H9 (cell line): ENCODE data around the gene WRAP73. TPM values are rescaled to one million over a fixed set of nuclear protein-coding genes. Genes with fewer than 3 reads are reported as not detected.
A peak's percentile ranks its signal among the peaks of the same experiment; 100 is the strongest.

ENCODE experiments used
- DNase-seq: peaks from one replicate; pipeline ENCODE4 v3.0.0-alpha.2; 2017
- H2AFZ ChIP-seq: one replicate; pipeline ENCODE4 v1.6.1; 2013; ENCODE audit warnings: mild to moderate bottlenecking, low read length, control low read depth, moderate library complexity
- H2AK5ac ChIP-seq: 2 replicates; pipeline ENCODE4 v1.6.1; 2013; ENCODE audit warnings: low read length, control low read depth, mixed read lengths; ENCODE audit not compliant: insufficient read length
- H2BK120ac ChIP-seq: one replicate; pipeline ENCODE4 v1.6.1; 2013; ENCODE audit warnings: low read depth, mild to moderate bottlenecking, low read length, control low read depth, inconsistent platforms; ENCODE audit not compliant: poor library complexity, severe bottlenecking
- H2BK12ac ChIP-seq: 2 replicates; pipeline ENCODE4 v1.6.1; 2013; ENCODE audit warnings: low read length, control low read depth, mixed read lengths, low read depth; ENCODE audit not compliant: insufficient read length
- H2BK15ac ChIP-seq: 2 replicates; pipeline ENCODE4 v1.6.1; 2013; ENCODE audit warnings: low read depth, low read length, control low read depth
- H2BK20ac ChIP-seq: one replicate; pipeline ENCODE4 v1.6.1; 2013; ENCODE audit warnings: low read depth, mild to moderate bottlenecking, low read length, control low read depth, inconsistent platforms; ENCODE audit not compliant: poor library complexity, severe bottlenecking
- H2BK5ac ChIP-seq: 2 replicates; pipeline ENCODE4 v1.6.1; 2013; ENCODE audit warnings: low read length, control low read depth, mixed read lengths; ENCODE audit not compliant: insufficient read length
- H3K14ac ChIP-seq: 2 replicates; pipeline ENCODE4 v1.6.1; 2013; ENCODE audit warnings: low read length, control low read depth; ENCODE audit not compliant: insufficient read depth
- H3K18ac ChIP-seq: 2 replicates; pipeline ENCODE4 v1.6.1; 2013; ENCODE audit warnings: low read depth, mild to moderate bottlenecking, mixed read lengths, low read length, control low read depth; ENCODE audit not compliant: insufficient read length
- H3K23ac ChIP-seq: 2 replicates; pipeline ENCODE4 v1.6.1; 2013; ENCODE audit warnings: low read length, control low read depth, mixed read lengths, low read depth; ENCODE audit not compliant: insufficient read length
- H3K23me2 ChIP-seq: 2 replicates; pipeline ENCODE4 v1.6.1; 2013; ENCODE audit warnings: low read depth, mild to moderate bottlenecking, mixed read lengths, low read length, control low read depth; ENCODE audit not compliant: insufficient read length, poor library complexity, severe bottlenecking
- H3K27ac ChIP-seq: 2 replicates; pipeline ENCODE4 v1.5.1; 2013; ENCODE audit warnings: low read length, control low read depth, mixed read lengths, low read depth; ENCODE audit not compliant: insufficient read length
- H3K27me3 ChIP-seq: 2 replicates; pipeline ENCODE4 v1.6.1; 2013; ENCODE audit warnings: low read length, control low read depth, inconsistent platforms; ENCODE audit not compliant: insufficient read depth
- H3K4ac ChIP-seq: 2 replicates; pipeline ENCODE4 v1.6.1; 2013; ENCODE audit warnings: low read depth, mild to moderate bottlenecking, control low read depth, inconsistent platforms, low read length, moderate library complexity
- H3K4me1 ChIP-seq: 2 replicates; pipeline ENCODE4 v1.6.1; 2013; ENCODE audit warnings: low read length, control low read depth, inconsistent platforms; ENCODE audit not compliant: insufficient read depth
- H3K4me2 ChIP-seq: 2 replicates; pipeline ENCODE4 v1.6.1; 2013; ENCODE audit warnings: low read length, control low read depth, mixed read lengths; ENCODE audit not compliant: insufficient read length, insufficient read depth
- H3K56ac ChIP-seq: 2 replicates; pipeline ENCODE4 v1.6.1; 2013; ENCODE audit warnings: low read depth, mild to moderate bottlenecking, mixed read lengths, low read length, control low read depth; ENCODE audit not compliant: insufficient read length
- H3K79me1 ChIP-seq: 2 replicates; pipeline ENCODE4 v1.6.1; 2013; ENCODE audit warnings: low read depth, mild to moderate bottlenecking, moderate library complexity, low read length, control low read depth, inconsistent platforms; ENCODE audit not compliant: insufficient read depth, poor library complexity, severe bottlenecking
- H3K79me2 ChIP-seq: 2 replicates; pipeline ENCODE4 v1.6.1; 2013; ENCODE audit warnings: low read length, control low read depth, inconsistent platforms; ENCODE audit not compliant: insufficient read depth
- H3K9ac ChIP-seq: 2 replicates; pipeline ENCODE4 v1.6.1; 2013; ENCODE audit warnings: low read length, control low read depth, mixed read lengths; ENCODE audit not compliant: insufficient read length; ENCODE audit errors: extremely low read depth
- H3K9me3 ChIP-seq: one replicate; pipeline ENCODE4 v1.6.1; 2013; ENCODE audit warnings: low read depth, low read length, inconsistent platforms; ENCODE audit not compliant: control insufficient read depth
- H3T11ph ChIP-seq: one replicate; pipeline ENCODE4 v1.6.1; 2013; ENCODE audit warnings: mild to moderate bottlenecking, low read length, control low read depth, inconsistent platforms
- H4K20me1 ChIP-seq: one replicate; pipeline ENCODE4 v1.6.1; 2013; ENCODE audit not compliant: control insufficient read depth, insufficient read length, insufficient read depth
- H4K5ac ChIP-seq: 2 replicates; pipeline ENCODE4 v1.6.1; 2013; ENCODE audit warnings: low read depth, mild to moderate bottlenecking, mixed read lengths, low read length, control low read depth; ENCODE audit not compliant: insufficient read length
- H4K8ac ChIP-seq: replicated peaks from 2 replicates; pipeline ENCODE4 v1.6.1; 2013; ENCODE audit warnings: low read length, control low read depth, mixed read lengths, low read depth; ENCODE audit not compliant: insufficient read length
- H4K91ac ChIP-seq: 2 replicates; pipeline ENCODE4 v1.6.1; 2013; ENCODE audit warnings: low read depth, mild to moderate bottlenecking, moderate library complexity, mixed read lengths, low read length, control low read depth; ENCODE audit not compliant: insufficient read length
- H3K27ac Mint-ChIP-seq, 3 experiments: 2 replicates in 2 of 3; 3 replicates in 1 of 3; pipeline ENCODE4 v1.8.0; 2020 to 2021; ENCODE audit warnings: mixed read lengths in 3 of 3, mild to moderate bottlenecking in 1 of 3, moderate library complexity in 1 of 3
- H3K27me3 Mint-ChIP-seq: 2 replicates; pipeline ENCODE4 v1.8.0; 2021; ENCODE audit warnings: low read depth, mild to moderate bottlenecking, moderate library complexity, mixed read lengths
- H3K36me3 Mint-ChIP-seq, 3 experiments: 2 replicates in 2 of 3; 3 replicates in 1 of 3; pipeline ENCODE4 v1.8.0; 2020 to 2021; ENCODE audit warnings: low read depth in 3 of 3, mixed read lengths in 3 of 3; ENCODE audit not compliant: insufficient read depth in 1 of 3
- H3K4me1 Mint-ChIP-seq, 2 experiments: 2 replicates each; pipeline ENCODE4 v1.8.0; 2020; ENCODE audit warnings: mixed read lengths in 2 of 2
- H3K4me3 Mint-ChIP-seq, 2 experiments: 2 replicates in 1 of 2; 3 replicates in 1 of 2; pipeline ENCODE4 v1.8.0; 2020 to 2021; ENCODE audit warnings: mild to moderate bottlenecking in 2 of 2, mixed read lengths in 2 of 2, moderate library complexity in 1 of 2
- H3K9me3 Mint-ChIP-seq, 2 experiments: 2 replicates in 1 of 2; 3 replicates in 1 of 2; pipeline ENCODE4 v1.8.0; 2020; ENCODE audit warnings: mild to moderate bottlenecking in 2 of 2, mixed read lengths in 2 of 2, moderate library complexity in 1 of 2
- WGBS: extraction: QIAGEN DNeasy Blood & Tissue Kit; methylation state at CpG from one replicate; pipeline ENCODE4 v1.1.7; 2013; ENCODE audit warnings: missing lambda C conversion rate, low lambda C conversion rate, mixed read lengths; ENCODE audit not compliant: insufficient read length; ENCODE audit errors: extremely low coverage; 5-methylcytosine and 5-hydroxymethylcytosine counted together
- total RNA-seq: library from RNA; stranded (reverse); gene quantifications from 2 replicates; pipeline ENCODE4 v1.2.1, GENCODE V29; 2021
- TF ChIP-seq, protein P1 (sequence below): fragments of 200-600 bp; sonication (generic); conservative IDR thresholded peaks from 3 replicates; pipeline ENCODE4 v1.8.0; 2021; ENCODE audit warnings: antibody characterized with exemption, mild to moderate bottlenecking

WRAP73 gene
- total RNA-seq, 1 experiment from 2014 or later, result 28.4 TPM

- H3K4me3 Mint-ChIP-seq, result peak overlapping the region; percentile 87 to 92
- DNase-seq, result no peak
- H3K36me3 Mint-ChIP-seq, result peaks cover 3 to 28% (median 27%) of the 10 kb centered on the region in 3 experiments; a peak in 5 of 7 replicates
- whole genome bisulfite sequencing, result no CpG with 5 or more reads among the region's 71 CpGs
- Histone ChIP-seq H3K4ac (no peak overlapping the region), H2BK12ac (no peak overlapping the region), H3K27ac (no peak overlapping the region), H3K27me3 (no peaks in the 10 kb centered on the region), H3K18ac (no peak overlapping the region), H2BK120ac (no peak overlapping the region), H3K14ac (no peak overlapping the region; the same call in 1 of the 2 replicates), H3K4me2 (peak overlapping the region; percentile 42), H3K4me1 (no peaks in the 10 kb centered on the region), H3K79me1 (no peaks in the 10 kb centered on the region), H3K9me3 (no peaks in the 10 kb centered on the region), H3K56ac (no peak overlapping the region), H2BK15ac (no peak overlapping the region), H4K20me1 (no peaks in the 10 kb centered on the region), H2AFZ (no peak overlapping the region), H3K23me2 (peaks cover 9% of the 10 kb centered on the region), H3K79me2 (no peaks in the 10 kb centered on the region), H4K8ac (no peak overlapping the region), H4K91ac (no peak overlapping the region), H4K5ac (no peak overlapping the region), H2AK5ac (no peak overlapping the region), H3K9ac (peak overlapping the region; percentile 48), H2BK20ac (no peak overlapping the region), H3K23ac (no peak overlapping the region), H3T11ph (no peak overlapping the region), H2BK5ac (no peak overlapping the region)
- peaks cover 13% of the 10 kb centered on the region for H3K27me3 Mint-ChIP-seq
- no peak overlapping the region for H3K27ac Mint-ChIP-seq
- H3K4me1 Mint-ChIP-seq, result peaks cover 11% of the 10 kb centered on the region in 2 experiments
- TF ChIP-seq, protein P1, sequence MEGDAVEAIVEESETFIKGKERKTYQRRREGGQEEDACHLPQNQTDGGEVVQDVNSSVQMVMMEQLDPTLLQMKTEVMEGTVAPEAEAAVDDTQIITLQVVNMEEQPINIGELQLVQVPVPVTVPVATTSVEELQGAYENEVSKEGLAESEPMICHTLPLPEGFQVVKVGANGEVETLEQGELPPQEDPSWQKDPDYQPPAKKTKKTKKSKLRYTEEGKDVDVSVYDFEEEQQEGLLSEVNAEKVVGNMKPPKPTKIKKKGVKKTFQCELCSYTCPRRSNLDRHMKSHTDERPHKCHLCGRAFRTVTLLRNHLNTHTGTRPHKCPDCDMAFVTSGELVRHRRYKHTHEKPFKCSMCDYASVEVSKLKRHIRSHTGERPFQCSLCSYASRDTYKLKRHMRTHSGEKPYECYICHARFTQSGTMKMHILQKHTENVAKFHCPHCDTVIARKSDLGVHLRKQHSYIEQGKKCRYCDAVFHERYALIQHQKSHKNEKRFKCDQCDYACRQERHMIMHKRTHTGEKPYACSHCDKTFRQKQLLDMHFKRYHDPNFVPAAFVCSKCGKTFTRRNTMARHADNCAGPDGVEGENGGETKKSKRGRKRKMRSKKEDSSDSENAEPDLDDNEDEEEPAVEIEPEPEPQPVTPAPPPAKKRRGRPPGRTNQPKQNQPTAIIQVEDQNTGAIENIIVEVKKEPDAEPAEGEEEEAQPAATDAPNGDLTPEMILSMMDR, result no peak
- no peaks in the 10 kb centered on the region for H3K9me3 Mint-ChIP-seq
Observed at GRCh38 chr1:3625151-3625907, 24.6 kb downstream of the WRAP73 start.
